ENCODE measurements around the gene TASP1. TPM values are rescaled to one million over a fixed set of nuclear protein-coding genes. Genes with fewer than 3 reads are reported as not detected.

TASP1 gene
- total RNA-seq, 1 donor from 2014 or later, result 4.8 TPM

DNA sequence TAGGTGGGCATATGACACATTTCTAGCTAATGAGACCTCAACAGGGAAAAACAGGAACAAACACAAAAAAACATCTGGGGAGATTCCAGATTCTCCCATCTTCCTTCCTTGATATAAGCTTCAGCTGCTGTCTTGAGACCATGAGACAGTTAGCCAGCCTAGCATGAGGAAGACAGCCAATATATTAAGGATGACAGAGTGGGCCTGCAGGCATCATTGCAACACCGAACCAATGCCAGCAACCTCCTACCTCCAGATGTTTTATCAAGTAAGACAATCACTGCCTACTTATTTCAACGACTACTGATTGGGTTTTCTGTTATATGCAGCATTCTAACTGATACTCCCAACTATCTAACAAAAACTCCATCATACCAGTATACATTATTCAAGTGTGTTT lies 298.6 kb downstream of the TASP1 start:
- no peak for DNase-seq (ENCODE audit: low read depth)
- TF ChIP-seq, protein P1, sequence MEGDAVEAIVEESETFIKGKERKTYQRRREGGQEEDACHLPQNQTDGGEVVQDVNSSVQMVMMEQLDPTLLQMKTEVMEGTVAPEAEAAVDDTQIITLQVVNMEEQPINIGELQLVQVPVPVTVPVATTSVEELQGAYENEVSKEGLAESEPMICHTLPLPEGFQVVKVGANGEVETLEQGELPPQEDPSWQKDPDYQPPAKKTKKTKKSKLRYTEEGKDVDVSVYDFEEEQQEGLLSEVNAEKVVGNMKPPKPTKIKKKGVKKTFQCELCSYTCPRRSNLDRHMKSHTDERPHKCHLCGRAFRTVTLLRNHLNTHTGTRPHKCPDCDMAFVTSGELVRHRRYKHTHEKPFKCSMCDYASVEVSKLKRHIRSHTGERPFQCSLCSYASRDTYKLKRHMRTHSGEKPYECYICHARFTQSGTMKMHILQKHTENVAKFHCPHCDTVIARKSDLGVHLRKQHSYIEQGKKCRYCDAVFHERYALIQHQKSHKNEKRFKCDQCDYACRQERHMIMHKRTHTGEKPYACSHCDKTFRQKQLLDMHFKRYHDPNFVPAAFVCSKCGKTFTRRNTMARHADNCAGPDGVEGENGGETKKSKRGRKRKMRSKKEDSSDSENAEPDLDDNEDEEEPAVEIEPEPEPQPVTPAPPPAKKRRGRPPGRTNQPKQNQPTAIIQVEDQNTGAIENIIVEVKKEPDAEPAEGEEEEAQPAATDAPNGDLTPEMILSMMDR (conservative IDR thresholded peaks at IDR 0.05; ENCODE audit: low read depth, low read length), result no peak
- no peak overlapping the region for H3K4me3 ChIP-seq (ENCODE audit: low read depth, low read length)

Other genes with a start within 250 kb of the TASP1 start
- gene ESF1, start 146.0 kb upstream of the TASP1 start, total RNA-seq, result 11.6 and 13.4 TPM in 2 replicates
- gene NDUFAF5, start 146.1 kb upstream of the TASP1 start, total RNA-seq, result 21.4 and 23.8 TPM in 2 replicates

Data from epithelial cell of proximal tubule (primary cell).